ENCODE data around the gene ZNF880. TPM values are rescaled to one million over a fixed set of nuclear protein-coding genes. Genes with fewer than 3 reads are reported as not detected.

ZNF880 gene
- polyA plus RNA-seq, 1 experiment, result 19.9 TPM

GRCh38 chr19:52410276-52410675 lies 40.6 kb downstream of the ZNF880 start:
- ChIA-PET POLR2A (no interaction called here), CTCF (no interaction called here)
- Histone ChIP-seq H3K27me3 (ENCODE audit: control insufficient read depth, insufficient read depth, low read length) (no peaks in the 10 kb centered on the region), H3K27ac (ENCODE audit: low read depth, low read length) (no peak overlapping the region), H3K9me3 (ENCODE audit: control insufficient read depth, insufficient read depth, low read length) (peaks cover 44% of the 10 kb centered on the region), H3K4me3 (ENCODE audit: low read depth, low read length) (no peak overlapping the region)
- TF ChIP-seq, protein P1, sequence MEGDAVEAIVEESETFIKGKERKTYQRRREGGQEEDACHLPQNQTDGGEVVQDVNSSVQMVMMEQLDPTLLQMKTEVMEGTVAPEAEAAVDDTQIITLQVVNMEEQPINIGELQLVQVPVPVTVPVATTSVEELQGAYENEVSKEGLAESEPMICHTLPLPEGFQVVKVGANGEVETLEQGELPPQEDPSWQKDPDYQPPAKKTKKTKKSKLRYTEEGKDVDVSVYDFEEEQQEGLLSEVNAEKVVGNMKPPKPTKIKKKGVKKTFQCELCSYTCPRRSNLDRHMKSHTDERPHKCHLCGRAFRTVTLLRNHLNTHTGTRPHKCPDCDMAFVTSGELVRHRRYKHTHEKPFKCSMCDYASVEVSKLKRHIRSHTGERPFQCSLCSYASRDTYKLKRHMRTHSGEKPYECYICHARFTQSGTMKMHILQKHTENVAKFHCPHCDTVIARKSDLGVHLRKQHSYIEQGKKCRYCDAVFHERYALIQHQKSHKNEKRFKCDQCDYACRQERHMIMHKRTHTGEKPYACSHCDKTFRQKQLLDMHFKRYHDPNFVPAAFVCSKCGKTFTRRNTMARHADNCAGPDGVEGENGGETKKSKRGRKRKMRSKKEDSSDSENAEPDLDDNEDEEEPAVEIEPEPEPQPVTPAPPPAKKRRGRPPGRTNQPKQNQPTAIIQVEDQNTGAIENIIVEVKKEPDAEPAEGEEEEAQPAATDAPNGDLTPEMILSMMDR (IDR thresholded peaks at IDR 0.05; ENCODE audit: low read depth, low read length), result no peak
- DNase-seq (ENCODE audit: low read depth, low spot score), result no peak

GRCh38 chr19:52415711-52416110 lies 46.0 kb downstream of the ZNF880 start:
- H3K4me3 ChIP-seq (ENCODE audit: low read depth, low read length), result no peak overlapping the region
- H3K27ac ChIP-seq (ENCODE audit: low read depth, low read length), result no peak overlapping the region
- CTCF ChIA-PET, result no interaction called here
- DNase-seq (ENCODE audit: low read depth, low spot score), result no peak
- TF ChIP-seq, protein P1 (IDR thresholded peaks at IDR 0.05; ENCODE audit: low read depth, low read length), result no peak
- POLR2A ChIA-PET, result no interaction called here
- peaks cover 52% of the 10 kb centered on the region for H3K9me3 ChIP-seq (ENCODE audit: control insufficient read depth, insufficient read depth, low read length)
- H3K27me3 ChIP-seq (ENCODE audit: control insufficient read depth, insufficient read depth, low read length), result no peaks in the 10 kb centered on the region

GRCh38 chr19:52428937-52429336 lies 59.2 kb downstream of the ZNF880 start, which contains the start of gene ZNF534:
Gene ZNF534, plus strand, starts transcription at chr19:52429148. Its CDS starts 2,327 bp downstream, at chr19:52431475.
- POLR2A ChIA-PET, result no interaction called here
- TF ChIP-seq, protein P1 (IDR thresholded peaks at IDR 0.05; ENCODE audit: low read depth, low read length), result no peak

More at GRCh38 chr19:52428937-52429336, 59.2 kb downstream of the ZNF880 start, which contains the start of gene ZNF534:
- H3K27ac ChIP-seq (ENCODE audit: low read depth, low read length), result no peak within 1 kb of the TSS
- CTCF ChIA-PET, result no interaction called here
- H3K9me3 ChIP-seq (ENCODE audit: control insufficient read depth, insufficient read depth, low read length), result peaks cover 58% of the 10 kb centered on the region
- no peak for DNase-seq (ENCODE audit: low read depth, low spot score)
- H3K4me3 ChIP-seq (ENCODE audit: low read depth, low read length), result no peak within 1 kb of the TSS
- H3K27me3 ChIP-seq (ENCODE audit: control insufficient read depth, insufficient read depth, low read length), result no peaks in the 10 kb centered on the region

Small RNA genes within 50 kb of the gene (small RNA-seq; reads per million reads assigned to genes)
- gene AC010332.1 (ENCODE audit: insufficient read length, low read depth), result not detected

Other genes starting within 250 kb of the ZNF880 start
- gene ZNF616, start 230.0 kb upstream of the ZNF880 start, polyA plus RNA-seq (2011; rRNA removed), result 5.5 and 6.2 TPM in 2 replicates
- gene ZNF836, start 198.3 kb upstream of the ZNF880 start, polyA plus RNA-seq (2011; rRNA removed), result 3.2 and 3.7 TPM in 2 replicates
- 158 and 243 TPM in 2 replicates for gene PPP2R1A, start 179.9 kb upstream of the ZNF880 start, polyA plus RNA-seq (2011; rRNA removed)
- gene ZNF766, start 100.3 kb upstream of the ZNF880 start, polyA plus RNA-seq (2011; rRNA removed), result 9.2 and 14.0 TPM in 2 replicates
- 11.9 TPM in 2 replicates for gene ZNF480, start 72.8 kb upstream of the ZNF880 start, polyA plus RNA-seq (2011; rRNA removed)
- 4.4 and 5.5 TPM in 2 replicates for gene ZNF610, start 33.7 kb upstream of the ZNF880 start, polyA plus RNA-seq (2011; rRNA removed)
- 23.4 and 29.3 TPM in 2 replicates for gene ZNF528, start 27.9 kb downstream of the ZNF880 start, polyA plus RNA-seq (2011; rRNA removed)
- 0.04 and 0.05 TPM in 2 replicates for gene ZNF534, start 59.2 kb downstream of the ZNF880 start, polyA plus RNA-seq (2011; rRNA removed)
- 4.3 TPM in 2 replicates for gene ZNF578, start 83.6 kb downstream of the ZNF880 start, polyA plus RNA-seq (2011; rRNA removed)
- 5.3 and 7.7 TPM in 2 replicates for gene ZNF808, start 157.7 kb downstream of the ZNF880 start, polyA plus RNA-seq (2011; rRNA removed)
- gene ZNF701, start 200.4 kb downstream of the ZNF880 start, polyA plus RNA-seq (2011; rRNA removed), result 6.6 and 8.2 TPM in 2 replicates

Measured in AG04450 (cell line).